Stomach smooth muscle (tissue), 2 donors: ENCODE data around the gene BCL10.

Experiments
- H3K27ac ChIP-seq: one replicate; pipeline ENCODE4 v1.7.0; 2013; ENCODE audit warnings: mild to moderate bottlenecking, low read length, inconsistent platforms
- H3K27me3 ChIP-seq, 2 donors: one replicate each; pipeline ENCODE4 v1.7.0; 2013; ENCODE audit warnings: low read length in 2 of 2; ENCODE audit not compliant: insufficient read depth in 2 of 2, control insufficient read depth in 1 of 2
- H3K36me3 ChIP-seq, 2 donors: one replicate each; pipeline ENCODE4 v1.7.0; 2013; ENCODE audit warnings: low read length in 2 of 2; ENCODE audit not compliant: control insufficient read depth in 2 of 2, insufficient read depth in 2 of 2
- H3K4me1 ChIP-seq: one replicate; pipeline ENCODE4 v1.7.0; 2013; ENCODE audit warnings: low read length; ENCODE audit not compliant: control insufficient read depth, insufficient read depth
- H3K4me3 ChIP-seq, 2 donors: one replicate each; pipeline ENCODE4 v1.7.0; 2013; ENCODE audit warnings: low read length in 2 of 2
- H3K9ac ChIP-seq, 2 donors: one replicate each; pipeline ENCODE4 v1.7.0; 2013; ENCODE audit warnings: low read length in 2 of 2, mild to moderate bottlenecking in 1 of 2
- H3K9me3 ChIP-seq, 2 donors: one replicate each; pipeline ENCODE4 v1.7.0; 2013; ENCODE audit warnings: low read length in 2 of 2; ENCODE audit not compliant: control insufficient read depth in 2 of 2
- donor health status: healthy.
- donor health status: Pancreatic carcinoma.

The BCL10 gene

DNA sequence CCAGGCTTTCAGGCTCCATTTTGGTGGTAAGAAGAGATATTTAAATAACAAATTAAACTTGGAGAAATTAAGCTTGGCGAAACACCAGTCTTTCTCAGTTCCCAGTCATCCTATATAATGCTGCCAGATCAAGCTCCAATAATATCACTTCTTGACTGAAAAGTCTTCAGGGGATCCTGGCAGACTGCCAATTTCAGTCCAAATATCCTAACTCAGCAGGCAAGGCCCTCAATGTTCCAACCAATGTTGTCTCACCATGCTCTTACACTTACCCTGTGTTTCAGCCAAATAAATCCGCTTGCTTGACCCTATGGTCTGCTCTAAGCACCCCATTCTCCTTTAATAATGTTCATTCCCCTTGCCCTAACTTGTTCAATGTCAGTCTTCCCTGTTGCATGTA is 39.9 kb upstream of the BCL10 start:
- no peaks in the 10 kb centered on the region for H3K36me3 ChIP-seq
- no peak overlapping the region for H3K9ac ChIP-seq
- H3K4me1 ChIP-seq: peaks cover 4% of the 10 kb centered on the region
- H3K4me3 ChIP-seq: no peak overlapping the region
- no peaks in the 10 kb centered on the region for H3K9me3 ChIP-seq
- H3K27ac ChIP-seq: no peak overlapping the region
- no peaks in the 10 kb centered on the region for H3K27me3 ChIP-seq

DNA sequence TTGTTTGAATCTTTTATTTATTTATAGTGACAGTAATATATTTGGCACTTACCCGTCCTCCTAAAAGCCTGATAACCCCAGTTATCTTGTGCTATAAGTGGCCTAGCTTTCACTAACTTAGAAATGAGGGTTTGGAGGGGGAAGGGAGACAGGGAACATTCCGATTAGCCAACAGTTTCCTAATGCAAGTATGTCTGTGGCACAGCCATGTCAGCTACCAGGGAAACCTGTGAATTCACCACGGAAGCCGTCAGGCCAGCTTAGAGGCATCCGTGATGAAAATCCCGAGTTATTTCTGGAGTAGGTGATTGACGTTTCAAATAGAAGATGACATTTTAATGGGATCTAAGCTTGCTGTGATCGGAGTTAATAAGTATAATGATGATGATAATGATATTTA is 39.4 kb upstream of the BCL10 start:
- H3K4me3 ChIP-seq: no peak overlapping the region
- H3K9me3 ChIP-seq: no peaks in the 10 kb centered on the region
- no peaks in the 10 kb centered on the region for H3K36me3 ChIP-seq
- H3K27me3 ChIP-seq: no peaks in the 10 kb centered on the region
- no peak overlapping the region for H3K9ac ChIP-seq
- peaks cover 4% of the 10 kb centered on the region for H3K4me1 ChIP-seq
- H3K27ac ChIP-seq: no peak overlapping the region

DNA sequence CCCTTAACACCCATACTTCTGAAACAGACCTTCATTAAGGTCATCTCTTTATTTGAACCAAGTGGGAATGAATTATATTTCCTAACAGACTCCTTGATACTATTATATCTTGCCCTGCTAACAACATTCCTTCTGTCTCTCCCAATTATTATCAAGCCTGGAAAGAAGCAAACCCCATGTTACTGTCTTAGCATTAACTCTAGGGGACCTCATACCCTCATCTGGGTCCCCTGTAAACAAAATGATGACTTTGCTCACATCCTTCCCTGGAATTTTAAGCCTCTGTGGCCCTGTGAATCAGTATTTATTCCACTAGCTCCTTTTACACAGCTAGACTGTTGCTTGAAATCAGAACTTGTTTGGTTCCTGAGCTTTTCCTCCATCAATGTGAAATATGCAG is 38.3 kb upstream of the BCL10 start:
- no peaks in the 10 kb centered on the region for H3K36me3 ChIP-seq
- H3K9ac ChIP-seq: no peak overlapping the region
- H3K4me1 ChIP-seq: peaks cover 4% of the 10 kb centered on the region
- no peaks in the 10 kb centered on the region for H3K9me3 ChIP-seq
- no peak overlapping the region for H3K4me3 ChIP-seq
- H3K27me3 ChIP-seq: no peaks in the 10 kb centered on the region
- H3K27ac ChIP-seq: no peak overlapping the region

DNA sequence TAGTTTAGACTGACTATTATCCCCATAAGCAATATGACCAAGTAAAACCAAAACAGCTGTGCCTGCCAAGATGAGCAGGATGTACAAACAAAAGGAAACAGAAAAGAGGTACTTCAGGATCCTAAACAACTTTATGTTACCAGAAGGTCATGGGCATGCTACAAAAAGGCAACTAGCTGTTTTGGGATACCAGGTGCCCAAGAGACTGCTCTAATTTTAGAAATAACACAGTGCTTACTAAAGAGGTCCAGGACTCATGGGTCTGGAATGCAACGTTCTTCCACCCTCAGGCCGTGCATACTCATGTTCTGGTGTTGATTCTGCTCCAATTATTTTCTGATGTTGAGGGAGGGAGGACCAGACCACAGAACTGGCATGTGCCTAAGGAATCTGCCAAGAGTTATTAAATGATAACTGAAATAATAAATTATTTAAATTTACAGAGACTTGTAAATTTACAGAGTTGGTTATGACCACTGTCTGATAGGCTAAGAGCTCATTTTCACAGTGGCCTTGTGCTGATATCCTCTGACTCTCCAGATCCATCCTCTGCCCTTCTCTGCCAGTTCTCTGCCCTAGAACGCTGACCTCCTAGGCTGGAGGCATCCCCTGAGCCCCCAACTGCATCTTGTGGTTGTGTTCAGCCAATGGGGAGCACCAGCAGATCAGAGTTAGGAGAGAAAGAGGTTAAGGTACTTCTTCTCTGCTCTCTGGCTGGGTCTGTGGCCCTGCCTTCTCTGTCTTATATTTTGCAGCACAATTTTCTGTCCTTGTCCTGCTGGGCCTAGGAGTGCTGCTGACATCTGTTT is 37.7 kb upstream of the BCL10 start:
- H3K9ac ChIP-seq: no peak overlapping the region
- H3K27me3 ChIP-seq: no peaks in the 10 kb centered on the region
- no peak overlapping the region for H3K27ac ChIP-seq
- no peaks in the 10 kb centered on the region for H3K36me3 ChIP-seq
- H3K9me3 ChIP-seq: no peaks in the 10 kb centered on the region
- H3K4me1 ChIP-seq: peaks cover 4% of the 10 kb centered on the region
- H3K4me3 ChIP-seq: no peak overlapping the region

DNA sequence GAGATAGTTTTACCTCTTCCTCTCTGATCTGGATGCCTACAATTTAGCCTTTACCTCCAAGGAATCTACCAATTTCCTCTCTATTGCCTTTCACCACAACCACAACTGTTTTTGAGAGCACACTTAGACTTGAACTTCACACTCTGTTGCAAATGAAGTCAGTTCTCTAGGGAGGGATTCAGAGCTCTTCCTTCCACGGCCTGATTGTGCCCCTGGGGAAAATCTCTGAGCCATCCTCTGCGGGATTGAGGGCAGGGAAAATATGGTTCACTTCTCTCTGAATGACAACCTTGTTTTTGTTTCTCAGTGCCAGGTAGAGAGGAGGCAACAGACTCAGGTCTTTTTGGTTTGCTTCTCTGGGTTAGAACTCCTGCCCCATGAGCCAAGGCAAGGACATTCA is 35.4 kb upstream of the BCL10 start:
- H3K4me3 ChIP-seq: no peak overlapping the region
- no peak overlapping the region for H3K27ac ChIP-seq
- no peaks in the 10 kb centered on the region for H3K9me3 ChIP-seq
- peaks cover 6% of the 10 kb centered on the region for H3K4me1 ChIP-seq
- H3K27me3 ChIP-seq: no peaks in the 10 kb centered on the region
- H3K36me3 ChIP-seq: no peaks in the 10 kb centered on the region
- no peak overlapping the region for H3K9ac ChIP-seq

DNA sequence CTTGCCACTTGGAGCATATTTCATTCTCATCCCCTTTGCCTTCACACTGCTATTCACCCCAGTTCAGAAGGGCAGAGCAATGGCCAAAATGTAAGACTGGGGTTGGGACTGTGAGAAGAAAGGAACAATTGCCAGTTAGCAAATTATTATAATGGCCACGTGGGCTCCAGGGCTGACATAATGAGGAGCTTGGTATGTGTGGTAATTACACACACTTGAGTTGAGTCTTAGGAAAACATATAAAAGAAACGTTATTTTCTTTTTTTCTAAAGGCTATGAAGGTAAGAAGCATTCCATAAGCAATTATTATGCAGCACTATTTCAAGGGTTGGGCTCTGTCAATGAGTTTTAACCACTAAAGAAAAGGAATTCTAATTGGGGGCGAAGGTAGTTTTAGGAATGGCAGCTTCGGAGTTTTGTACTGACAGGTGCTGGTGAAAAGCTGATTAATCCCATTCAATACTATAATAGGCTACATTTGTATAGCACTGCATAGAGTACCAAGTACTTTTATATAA is 32.5 kb upstream of the BCL10 start:
- Histone ChIP-seq H3K36me3 (no peaks in the 10 kb centered on the region), H3K27me3 (no peaks in the 10 kb centered on the region), H3K9ac (no peak overlapping the region), H3K9me3 (no peaks in the 10 kb centered on the region), H3K27ac (no peak overlapping the region), H3K4me1 (peaks cover 2% of the 10 kb centered on the region), H3K4me3 (no peak overlapping the region)

DNA sequence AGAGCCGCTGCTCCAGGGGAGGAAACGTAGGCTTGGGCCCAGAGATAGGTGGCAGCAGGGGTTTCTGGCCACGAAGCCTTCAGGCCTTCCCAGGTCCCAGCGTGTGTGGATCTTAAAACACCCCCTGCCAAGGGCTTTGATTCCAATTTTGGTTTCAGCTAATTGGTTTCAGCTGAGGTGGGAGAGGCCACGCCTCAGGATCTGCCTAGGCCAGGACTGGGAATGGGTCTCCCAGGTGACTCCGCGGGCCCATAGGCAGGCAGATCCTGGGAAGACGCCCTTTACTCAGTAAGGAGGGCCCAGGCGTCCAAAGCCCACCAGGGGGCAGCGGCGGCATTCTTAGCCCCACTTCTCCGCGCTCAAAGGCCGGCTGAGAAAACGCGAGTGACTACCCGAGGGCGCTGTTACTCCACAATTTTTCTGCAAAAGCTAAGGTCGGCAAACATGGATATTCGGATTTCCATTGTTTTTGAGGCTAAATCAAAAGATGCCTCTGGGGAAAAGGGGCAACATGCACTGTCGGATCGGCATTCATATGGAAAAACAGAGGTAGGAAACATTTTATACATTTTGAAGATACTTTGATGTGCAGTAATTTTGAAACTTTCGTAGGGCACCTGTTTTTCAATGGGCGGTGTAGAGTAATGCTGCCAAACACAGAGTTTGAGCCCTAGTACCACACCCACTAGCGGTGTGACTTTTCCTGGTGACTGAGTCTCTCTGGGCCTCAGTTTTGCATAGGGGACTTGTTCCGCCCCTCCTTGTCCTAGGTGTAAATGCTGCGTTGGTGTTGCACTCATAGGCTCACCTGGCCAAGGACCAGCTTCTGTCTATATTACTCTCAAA is 31.8 kb upstream of the BCL10 start:
- H3K4me1 ChIP-seq: peaks cover 2% of the 10 kb centered on the region
- H3K9ac ChIP-seq: peak overlapping the region; percentile 23 to 62
- H3K27ac ChIP-seq: no peak overlapping the region
- no peaks in the 10 kb centered on the region for H3K36me3 ChIP-seq
- no peaks in the 10 kb centered on the region for H3K27me3 ChIP-seq
- H3K9me3 ChIP-seq: no peaks in the 10 kb centered on the region
- H3K4me3 ChIP-seq: peak overlapping the region in 1 of 2 donors; percentile 22

DNA sequence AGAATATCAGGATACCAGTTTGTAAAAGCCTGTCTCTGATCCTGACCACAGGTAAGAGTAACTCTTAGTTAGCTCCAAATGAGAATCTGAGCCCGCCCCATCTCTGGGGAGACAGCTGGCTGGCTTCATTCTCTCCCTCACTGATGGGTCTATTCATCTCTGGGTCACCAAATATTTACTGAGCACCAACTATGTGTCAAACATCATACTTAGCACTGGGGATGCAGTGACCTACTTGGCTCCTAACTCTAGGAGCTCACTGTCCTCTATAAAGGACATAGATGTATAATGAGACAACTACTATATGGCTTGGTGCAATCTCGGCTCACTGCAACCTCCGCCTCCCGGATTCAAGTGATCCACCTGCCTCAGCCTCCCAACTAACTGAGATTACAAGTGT is 29.8 kb upstream of the BCL10 start:
- Histone ChIP-seq H3K9me3 (no peaks in the 10 kb centered on the region), H3K4me1 (peaks cover 2% of the 10 kb centered on the region), H3K36me3 (no peaks in the 10 kb centered on the region), H3K4me3 (no peak overlapping the region), H3K27ac (no peak overlapping the region), H3K9ac (no peak overlapping the region), H3K27me3 (no peaks in the 10 kb centered on the region)

DNA sequence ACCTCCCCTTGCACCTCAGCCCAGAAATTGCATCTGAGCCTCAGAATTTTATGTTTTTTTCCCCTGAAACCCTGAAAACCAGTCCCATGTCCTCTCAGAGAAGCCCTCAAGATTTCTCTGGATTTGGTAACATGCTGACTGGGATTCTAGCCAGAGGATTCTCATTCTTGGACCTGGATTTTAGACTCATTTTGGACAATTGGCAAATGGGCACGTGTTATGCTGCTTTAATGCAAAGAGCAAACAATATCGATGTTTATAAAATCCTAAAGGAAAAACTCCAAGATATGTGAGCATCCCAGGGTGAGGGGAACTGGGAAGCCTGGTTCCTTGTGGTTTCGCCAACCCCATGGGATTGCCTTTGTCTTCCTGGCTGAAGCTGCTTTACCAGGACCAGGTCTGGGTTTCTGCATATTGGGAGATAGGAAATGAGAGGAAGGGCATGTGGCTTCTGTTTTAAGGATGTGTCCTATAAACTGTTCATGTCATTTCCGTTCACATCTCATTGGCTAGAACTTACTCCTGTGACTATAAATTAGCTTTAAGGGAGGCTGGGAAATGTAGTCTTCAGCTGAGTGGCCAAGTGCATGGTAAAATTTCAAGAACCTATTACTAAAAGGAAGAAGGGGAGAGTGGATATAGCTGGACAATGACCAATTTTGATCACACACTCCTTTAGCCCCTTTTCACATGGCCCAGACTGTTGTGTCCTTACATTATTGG is 27.2 kb upstream of the BCL10 start:
- Histone ChIP-seq H3K36me3 (no peaks in the 10 kb centered on the region), H3K4me1 (peaks cover 5% of the 10 kb centered on the region), H3K27me3 (no peaks in the 10 kb centered on the region), H3K9ac (no peak overlapping the region), H3K4me3 (no peak overlapping the region), H3K9me3 (no peaks in the 10 kb centered on the region), H3K27ac (no peak overlapping the region)

DNA sequence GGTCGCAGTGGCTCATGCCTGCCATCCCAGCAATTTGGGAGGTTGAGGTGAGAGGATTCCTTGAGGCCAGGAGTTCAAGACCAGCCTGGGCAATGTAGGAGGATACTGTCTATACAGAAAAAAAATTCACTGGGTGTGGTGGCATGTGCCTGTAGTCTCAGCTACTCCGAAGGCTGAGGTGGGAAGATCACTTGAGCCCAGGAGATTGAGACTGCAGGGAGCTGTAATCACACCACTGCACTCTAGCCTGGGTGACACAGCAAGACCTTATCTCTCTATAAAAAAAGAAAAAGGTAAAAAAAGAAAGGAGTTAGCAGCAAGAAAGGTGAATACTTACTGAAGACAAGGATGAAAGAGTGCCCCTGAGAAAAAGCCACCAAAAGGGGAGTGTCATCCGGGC is 23.7 kb upstream of the BCL10 start:
- no peaks in the 10 kb centered on the region for H3K9me3 ChIP-seq
- H3K4me3 ChIP-seq: no peak overlapping the region
- H3K4me1 ChIP-seq: peaks cover 13% of the 10 kb centered on the region
- no peaks in the 10 kb centered on the region for H3K36me3 ChIP-seq
- no peak overlapping the region for H3K27ac ChIP-seq
- H3K9ac ChIP-seq: no peak overlapping the region
- H3K27me3 ChIP-seq: no peaks in the 10 kb centered on the region
